GM20431 (cell line): ENCODE results near the gene MRGPRE.
"Not testable (repeated sequence)": the region's sequence is repeated elsewhere in the genome, so short reads cannot be mapped to it uniquely, and the experiment has no call there.

Experiments used
- in situ Hi-C: fragments of 300-500 bp; cut with MseI, MboI; formaldehyde crosslinking; loops from one replicate; pipeline ENCODE4 v1.15.0; 2020; ENCODE audit warnings: low sequenced_read_pairs; ENCODE audit not compliant: unreplicated experiment

The MRGPRE gene, protein sequence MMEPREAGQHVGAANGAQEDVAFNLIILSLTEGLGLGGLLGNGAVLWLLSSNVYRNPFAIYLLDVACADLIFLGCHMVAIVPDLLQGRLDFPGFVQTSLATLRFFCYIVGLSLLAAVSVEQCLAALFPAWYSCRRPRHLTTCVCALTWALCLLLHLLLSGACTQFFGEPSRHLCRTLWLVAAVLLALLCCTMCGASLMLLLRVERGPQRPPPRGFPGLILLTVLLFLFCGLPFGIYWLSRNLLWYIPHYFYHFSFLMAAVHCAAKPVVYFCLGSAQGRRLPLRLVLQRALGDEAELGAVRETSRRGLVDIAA

DNA sequence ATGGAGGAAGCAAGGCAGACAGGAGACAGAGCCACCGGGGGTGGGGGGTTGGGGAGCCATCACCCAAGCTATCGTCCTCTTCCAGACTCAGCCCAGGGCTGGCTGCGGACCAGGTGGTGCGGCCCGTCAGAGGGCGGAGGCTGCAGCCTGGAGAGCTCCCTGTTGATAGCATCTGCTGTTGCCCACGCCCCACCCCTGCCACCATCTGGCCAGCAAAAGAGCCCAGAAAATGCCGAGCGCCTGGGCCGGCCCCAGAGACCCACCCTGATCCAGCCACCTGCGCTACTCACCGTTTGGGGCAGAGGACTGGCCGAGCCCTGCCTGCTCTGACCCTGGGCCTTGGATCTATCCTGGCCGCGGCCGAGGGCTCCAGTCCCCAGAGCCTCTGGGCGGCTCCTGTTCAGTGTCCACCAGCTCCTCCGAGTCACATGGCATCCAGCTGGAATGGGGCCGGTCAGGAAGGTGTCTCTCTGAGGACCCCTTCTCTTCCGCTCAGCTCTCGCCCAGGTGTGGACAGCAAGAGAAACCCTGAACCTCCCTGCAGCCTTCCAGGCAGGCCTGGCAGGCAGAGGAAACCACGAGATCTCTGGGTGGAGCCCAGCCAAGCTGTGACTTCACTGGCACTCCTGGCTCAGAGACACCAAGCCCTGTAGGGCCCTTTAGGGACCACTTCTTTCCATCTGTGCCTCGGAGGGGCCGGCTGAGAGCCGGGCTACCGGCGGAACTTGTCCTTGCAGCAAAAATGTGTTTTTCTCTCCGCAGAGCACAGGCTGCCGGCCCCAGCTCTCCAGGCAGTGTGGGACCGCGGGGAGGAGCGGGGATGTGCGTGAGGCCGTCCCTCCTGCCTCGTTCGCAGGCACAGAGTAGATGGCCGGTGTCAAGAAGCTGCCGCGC lies at the start of gene MRGPRE:
MRGPRE (minus strand) TSS at position 567 of the 894 bp plus-strand sequence. CDS start 3,618 bp downstream, outside the sequence.
- in situ Hi-C loops, result no loop called here

DNA sequence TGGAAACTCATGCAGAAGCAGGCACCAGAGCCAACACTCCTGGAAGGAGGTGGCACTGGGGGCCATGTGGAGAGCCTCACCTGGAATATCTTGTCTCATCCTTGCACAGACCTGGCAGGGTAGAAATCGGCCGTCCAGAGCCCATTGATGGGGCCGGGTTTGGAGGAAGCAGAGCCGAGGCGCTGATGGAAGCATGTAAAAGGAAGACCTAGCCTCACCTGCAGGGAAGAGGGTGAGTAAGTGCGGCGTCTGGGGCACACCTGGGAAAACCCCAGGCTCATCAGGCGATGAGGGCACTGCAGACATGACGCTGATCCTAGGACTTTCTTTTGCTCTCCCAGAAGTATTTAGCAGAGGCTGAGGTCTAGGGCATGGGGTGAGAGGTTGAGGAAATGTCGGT lies 48.9 kb upstream of the MRGPRE start:
- in situ Hi-C loops, result not testable (repeated sequence)

DNA sequence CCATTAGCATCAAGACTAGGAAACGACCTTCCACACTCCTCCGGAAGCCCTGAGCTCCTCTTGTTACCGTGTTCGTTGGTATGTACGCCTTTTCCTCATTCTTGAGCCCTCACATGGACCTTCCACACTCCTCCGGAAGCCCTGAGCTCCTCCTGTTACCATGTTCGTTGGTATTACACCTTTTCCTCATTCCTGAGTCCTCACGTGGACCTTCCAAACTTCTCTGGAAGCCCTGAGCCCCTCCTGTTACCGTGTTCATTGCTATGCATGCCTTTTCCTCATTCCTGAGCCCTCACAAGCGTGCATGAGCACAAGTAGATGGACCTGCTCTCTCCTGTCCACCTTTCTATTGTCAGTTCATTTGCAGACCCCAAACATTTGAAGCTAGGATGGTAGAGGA lies 48.4 kb upstream of the MRGPRE start:
- in situ Hi-C loops, result not testable (repeated sequence)

DNA sequence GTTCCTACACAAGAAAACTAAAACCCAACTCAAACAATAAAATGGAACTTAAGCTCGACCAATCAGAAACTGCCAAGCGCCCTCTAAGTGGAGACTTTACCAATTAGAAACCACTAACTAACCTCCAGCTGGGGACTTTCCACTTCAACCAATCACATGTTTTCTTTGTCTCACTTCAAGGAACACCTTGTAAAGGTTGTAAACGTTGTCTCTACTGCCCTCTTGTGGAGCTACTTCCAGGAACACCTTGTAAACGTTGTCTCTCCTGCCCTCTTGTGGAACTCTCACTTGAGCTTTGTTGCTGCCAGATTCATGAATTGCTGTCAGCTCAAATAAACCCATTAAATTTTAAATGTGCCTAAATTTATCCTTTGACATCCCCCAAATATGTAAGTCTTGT lies 46.7 kb upstream of the MRGPRE start:
- in situ Hi-C loops, result not testable (repeated sequence)

DNA sequence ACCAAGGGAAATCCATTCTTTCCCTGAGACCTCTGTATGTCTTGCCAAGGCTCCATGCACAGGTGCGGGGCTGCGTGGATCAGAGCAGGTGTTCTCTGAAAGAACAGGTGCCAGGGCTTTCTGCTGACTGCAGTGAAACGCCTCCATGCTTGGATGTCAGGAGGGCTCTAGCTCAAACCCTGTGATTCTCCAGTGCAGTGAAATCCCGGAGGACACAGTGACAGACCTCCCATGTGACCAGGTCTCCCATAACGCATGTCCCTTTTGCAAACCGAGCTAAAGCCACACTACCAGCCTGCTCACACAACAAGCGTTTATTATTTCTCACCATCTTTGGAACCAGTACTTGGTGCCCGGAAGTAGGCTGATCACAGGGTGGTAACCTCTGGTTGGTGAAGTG lies 41.4 kb upstream of the MRGPRE start:
- in situ Hi-C loops, result not testable (repeated sequence)

DNA sequence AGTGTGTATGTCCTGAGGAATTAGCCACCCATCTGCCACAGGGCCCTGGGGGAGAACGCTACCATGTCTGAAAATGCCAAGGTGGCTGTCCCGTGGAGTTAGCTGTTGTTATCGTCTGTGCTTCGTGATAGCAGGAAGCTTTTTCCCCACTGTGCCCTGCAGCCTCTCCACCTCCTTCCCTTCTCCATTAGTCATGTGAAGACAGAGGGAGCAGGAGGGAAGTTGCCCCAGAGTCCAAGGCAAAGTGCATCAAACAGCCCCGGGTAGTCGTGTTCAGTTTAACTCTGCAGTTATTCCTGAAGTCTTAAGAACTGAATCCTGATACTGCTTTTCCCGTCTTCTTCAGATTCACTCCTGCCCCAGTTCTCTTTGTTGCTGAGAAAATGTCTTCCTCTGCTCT lies 30.3 kb upstream of the MRGPRE start:
- in situ Hi-C loops, result not testable (repeated sequence)

DNA sequence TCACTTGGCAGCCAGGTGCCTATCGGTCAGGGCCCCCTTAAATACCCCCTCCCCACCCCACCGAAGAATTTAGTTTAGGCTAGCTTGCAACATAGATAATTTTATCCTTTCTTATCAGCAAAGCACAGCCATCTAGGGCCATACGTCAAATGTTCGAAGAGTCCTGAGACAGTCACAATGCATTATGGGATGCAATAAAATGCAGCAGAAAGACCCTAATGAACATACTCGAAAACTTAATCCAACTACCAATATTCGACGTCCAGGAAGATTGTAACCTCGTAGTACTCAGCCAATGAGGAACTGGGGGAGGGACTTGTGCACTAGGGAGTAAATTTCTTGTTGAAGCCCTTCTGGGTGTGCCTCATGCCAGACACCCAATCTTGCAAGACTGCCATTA lies 29.6 kb upstream of the MRGPRE start:
- in situ Hi-C loops, result not testable (repeated sequence)

DNA sequence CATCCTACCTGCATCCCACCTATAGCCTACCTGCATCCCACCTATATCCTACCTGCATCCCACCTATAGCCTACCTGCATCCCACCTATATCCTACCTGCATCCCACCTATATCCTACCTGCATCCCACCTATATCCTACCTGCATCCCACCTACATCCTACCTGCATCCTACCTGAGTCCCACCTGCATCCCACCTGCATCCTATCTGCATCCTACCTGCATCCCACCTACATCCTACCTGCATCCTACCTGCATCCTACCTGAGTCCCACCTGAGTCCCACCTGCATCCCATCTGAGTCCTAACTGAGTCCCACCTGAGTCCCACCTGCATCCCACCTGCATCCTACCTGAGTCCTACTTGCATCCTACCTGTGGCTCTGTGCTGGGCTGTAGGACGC lies 25.3 kb upstream of the MRGPRE start:
- in situ Hi-C loops, result not testable (repeated sequence)

DNA sequence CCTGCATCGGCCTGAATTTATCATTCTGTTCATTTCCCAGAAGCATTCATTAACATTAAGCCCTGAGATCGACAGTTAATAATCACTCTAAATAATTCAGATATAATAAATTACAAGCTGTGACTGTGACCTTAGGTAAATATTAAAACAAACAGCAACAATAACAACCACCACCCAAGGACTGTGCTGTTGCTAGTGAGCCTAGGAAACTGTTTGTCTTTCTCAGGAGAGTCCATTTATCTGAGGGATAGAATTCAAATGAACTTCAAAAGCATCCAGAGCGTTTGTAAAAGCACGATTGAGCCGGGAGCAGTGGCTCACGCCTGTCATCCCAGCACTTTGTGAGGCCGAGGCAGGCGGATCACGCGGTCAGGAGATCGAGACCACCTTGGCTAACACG lies 23.0 kb upstream of the MRGPRE start:
- in situ Hi-C loops, result not testable (repeated sequence)

DNA sequence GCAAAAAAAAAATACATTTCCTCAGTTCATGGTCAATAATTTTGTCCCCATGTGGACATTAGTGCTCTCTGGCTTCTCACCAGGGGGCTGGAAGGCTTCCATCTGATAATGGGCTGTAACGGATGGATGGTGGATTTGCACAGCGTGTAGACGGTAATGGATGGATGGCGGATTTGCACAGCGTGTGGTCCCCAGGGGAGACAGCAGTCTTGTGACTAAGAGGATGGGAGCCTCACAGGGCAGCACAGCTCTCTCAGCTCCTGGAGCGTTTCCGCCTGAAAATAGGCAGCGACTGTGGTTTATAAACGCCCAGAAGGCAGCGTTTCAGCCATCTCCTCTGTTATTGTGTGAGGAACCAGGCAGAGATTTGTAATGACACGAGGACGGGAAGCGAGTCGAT lies 22.6 kb upstream of the MRGPRE start:
- in situ Hi-C loops, result not testable (repeated sequence)

DNA sequence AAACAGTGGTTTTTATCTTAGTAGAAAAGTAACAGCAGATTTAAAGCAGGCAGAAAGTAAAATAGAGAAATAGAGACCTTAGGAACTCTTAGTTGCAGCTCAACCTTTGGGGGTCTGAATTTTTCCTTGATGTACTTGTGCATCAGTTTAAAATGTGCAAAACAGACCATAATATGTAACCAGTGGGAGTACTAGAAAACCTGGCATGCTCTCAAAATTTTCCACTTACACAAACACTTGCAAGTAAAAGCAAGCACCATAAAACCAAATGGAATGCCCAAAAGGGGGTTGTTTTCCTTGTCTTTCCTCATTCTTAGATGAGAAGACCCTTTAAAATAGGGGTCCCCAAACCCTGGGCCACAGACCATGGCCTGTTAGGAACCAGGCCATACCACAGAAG lies 12.9 kb upstream of the MRGPRE start:
- in situ Hi-C loops, result no loop called here

DNA sequence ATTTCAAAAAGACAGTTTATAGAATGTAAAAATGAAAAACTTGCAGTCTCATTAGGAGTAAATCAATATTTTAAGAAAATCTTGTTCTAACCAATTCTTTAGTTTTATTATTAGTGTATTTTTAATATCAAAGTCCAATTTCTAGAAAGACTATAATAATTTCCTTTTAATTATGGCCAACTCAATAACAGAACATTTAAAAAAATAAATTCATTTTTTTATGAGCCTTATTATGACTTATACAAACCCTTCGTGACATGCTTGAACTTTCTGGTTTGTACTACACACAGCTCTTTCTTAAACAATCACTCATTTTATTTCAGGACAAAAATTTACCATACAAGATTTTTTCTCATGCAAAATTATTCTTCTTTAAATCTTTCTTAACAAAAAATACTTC lies 11.7 kb upstream of the MRGPRE start:
- in situ Hi-C loops, result no loop called here

DNA sequence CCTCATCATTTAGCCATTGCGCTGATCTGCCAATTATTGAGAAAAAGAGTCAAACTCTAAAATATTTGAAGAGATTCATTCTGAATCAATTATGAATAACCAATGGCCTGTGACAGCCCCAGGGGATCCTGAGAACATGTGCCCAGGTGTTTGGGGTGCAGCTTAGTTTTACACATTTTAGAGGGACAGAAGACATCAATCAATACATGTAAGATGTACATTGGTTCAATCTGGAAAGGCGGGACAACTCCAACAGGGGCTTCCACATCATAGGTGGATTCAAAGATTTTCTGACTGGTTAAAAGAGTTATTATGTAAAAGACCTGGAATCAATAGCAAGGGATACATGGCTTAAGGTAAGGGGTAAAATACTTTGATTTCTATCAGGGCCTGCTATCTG lies 4.9 kb upstream of the MRGPRE start:
- in situ Hi-C loops, result no loop called here

DNA sequence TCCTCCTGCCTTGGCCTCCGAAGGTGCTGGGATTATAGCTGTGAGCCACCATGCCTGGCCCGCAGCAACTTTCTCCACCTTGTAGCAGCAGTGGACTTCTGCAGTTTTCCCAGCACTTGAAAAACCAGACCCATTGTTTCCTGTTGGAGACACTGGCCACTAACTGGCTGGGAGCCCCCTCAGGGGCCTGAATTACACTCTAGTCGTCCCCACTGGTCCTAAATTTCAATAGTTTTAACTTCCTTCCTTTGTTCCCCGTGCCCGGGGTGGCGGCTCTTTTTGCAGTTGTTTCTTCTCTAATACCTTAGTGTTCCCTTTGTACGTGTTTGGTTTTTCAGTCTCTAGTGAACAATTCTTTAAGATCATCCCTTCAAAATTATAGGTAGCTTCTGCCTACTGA lies 2.6 kb upstream of the MRGPRE start:
- in situ Hi-C loops, result no loop called here

DNA sequence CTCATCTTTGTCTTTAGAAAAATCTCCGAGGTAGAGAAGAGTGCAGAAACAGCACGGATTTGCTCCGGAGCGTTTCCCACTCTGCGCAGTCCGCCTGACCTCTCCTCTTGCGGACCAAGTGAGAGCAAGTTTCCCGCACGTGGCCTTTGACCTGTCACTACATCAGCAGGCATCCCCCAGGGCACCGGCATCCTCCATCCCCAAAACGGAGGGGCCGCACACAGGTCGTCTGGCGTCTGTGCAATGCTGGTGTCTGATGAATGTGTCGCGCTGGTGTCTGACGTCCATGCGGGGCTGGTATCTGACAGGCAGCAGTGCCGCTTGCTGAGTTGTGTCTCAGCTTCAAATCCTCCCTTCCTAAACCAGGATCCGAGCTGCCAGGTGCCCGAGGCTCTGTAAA lies 739 bp upstream of the MRGPRE start:
- in situ Hi-C loops, result no loop called here

DNA sequence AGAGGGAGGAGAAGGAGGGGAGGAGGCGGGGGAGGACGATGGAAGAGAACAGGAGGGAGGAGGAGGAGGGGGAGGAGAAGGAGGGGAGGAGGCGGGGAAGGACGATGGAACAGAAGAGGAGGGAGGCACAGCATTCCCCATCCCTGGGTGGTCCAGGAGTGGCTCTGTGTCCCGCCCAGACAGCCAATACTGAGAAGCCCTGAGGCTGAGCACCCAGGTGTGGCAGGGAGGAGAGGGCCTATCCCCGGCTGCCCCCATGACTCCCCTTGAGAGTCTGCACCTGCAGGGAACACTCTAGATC lies 717 bp downstream of the MRGPRE start:
- in situ Hi-C loops, result no loop called here

DNA sequence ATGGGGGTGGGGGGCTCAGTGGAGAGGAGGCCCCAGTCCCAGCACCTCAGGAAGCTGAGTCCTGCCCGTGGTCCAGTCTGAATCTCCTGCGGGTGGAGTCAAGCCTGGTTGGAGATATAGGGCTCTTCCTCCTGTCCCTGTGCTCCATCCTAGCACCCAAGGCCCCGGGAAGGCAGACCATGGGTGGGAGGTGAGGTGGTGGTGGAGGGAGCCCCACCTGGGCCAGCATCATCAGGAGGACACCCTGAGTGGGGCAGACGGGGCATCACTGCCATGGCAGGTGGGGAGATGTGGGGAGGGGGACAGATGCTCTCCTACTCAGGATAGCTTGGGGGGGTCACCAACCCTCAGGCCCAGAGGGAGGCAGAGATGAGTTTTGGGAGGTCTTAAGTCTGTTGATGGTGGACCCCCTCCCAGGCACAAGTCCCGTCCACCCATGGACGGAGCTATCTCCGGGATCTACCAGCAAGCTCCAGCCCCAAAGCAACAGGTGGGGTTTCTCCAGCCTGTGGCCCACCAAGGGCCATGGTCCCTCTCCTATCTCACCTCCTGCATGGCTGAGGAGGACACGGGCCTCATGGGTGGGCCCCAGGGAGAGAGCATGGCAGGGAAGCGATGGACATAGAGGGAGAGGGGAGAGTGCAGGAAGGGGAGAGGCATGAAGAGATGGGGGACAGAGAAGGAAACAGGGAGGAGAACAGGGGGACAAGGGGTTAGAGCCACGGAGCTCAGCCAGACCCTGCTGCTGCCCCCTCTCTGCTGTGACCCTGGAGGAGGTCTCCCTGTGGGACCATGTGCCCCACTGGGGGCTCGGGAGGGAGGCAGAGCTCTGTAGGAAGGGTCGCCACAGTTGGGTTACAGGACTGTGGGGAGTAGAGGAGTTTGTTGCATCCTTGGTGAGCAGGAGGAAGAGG lies 1.3 kb downstream of the MRGPRE start:
- in situ Hi-C loops, result no loop called here

DNA sequence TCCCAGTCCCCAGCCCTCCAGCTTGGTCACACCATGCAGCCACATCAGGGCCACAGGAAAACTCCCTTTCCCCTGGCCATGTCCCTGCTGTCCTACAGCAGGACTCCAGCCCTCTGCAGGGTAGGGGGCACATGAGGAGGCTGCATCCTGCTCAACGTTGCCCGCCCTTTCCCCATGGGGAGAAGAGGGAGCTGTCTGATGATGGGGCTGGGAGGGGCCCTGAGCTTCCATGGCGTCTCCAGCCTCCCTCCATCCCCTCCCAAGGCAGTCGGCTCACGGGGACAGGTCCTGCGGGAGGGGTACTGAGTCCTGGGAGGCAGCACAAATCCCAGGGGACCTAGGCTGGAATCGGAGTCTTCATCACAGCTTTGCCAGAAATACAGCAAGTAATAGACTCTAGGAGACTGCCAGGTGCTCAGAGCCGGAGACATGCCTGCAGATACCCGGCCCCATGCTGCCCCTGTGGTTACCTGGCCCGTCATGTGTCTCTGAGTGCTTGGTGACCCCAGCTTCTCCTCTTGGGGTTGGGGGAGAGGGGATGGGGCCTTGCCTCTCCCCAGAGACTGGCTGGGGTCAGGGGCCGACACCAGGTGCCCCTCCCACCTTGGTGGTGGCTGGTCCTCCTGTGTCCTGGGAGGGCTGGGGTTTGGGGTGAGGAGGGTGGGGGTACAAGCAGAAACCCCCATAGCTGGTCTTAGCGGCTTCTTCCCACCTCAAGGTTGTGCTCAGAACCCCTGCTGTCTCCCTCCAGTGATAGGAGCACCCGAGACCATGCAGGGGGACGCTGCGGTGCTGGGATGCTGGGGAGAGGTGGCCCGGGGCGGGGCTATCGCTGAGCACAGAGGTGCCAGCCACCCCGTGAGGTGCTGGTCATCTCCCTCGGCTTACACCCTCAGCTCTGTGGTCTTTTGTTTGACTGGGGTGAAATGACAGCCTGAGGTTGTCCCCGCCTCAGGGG lies 2.3 kb downstream of the MRGPRE start:
- in situ Hi-C loops, result no loop called here

DNA sequence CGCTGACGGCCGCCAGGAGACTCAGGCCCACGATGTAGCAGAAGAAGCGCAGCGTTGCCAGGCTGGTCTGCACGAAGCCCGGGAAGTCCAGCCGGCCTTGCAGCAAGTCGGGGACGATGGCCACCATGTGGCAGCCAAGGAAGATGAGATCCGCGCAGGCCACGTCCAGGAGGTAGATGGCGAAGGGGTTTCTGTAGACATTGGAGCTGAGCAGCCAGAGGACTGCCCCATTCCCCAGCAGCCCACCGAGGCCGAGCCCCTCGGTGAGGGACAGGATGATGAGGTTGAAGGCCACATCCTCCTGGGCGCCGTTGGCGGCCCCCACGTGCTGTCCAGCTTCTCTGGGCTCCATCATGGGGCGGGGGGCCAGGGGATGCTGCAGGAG lies 3.8 kb downstream of the MRGPRE start:
- in situ Hi-C loops, result no loop called here
